Colonic mucosa (tissue), 4 donors: ENCODE data around the gene NFIA. TPM values are rescaled to one million over a fixed set of nuclear protein-coding genes. Genes with fewer than 3 reads are reported as not detected.

Experiments
- DNase-seq: peaks from one replicate; pipeline ENCODE4 v3.0.0-alpha.2; 2020
- H3K27ac ChIP-seq: fragments of 200-600 bp; one replicate; pipeline ENCODE4 v1.8.0; 2021
- H3K27me3 ChIP-seq: fragments of 200-600 bp; one replicate; pipeline ENCODE4 v1.8.0; 2021
- H3K36me3 ChIP-seq: fragments of 200-600 bp; one replicate; pipeline ENCODE4 v1.8.0; 2021
- H3K4me1 ChIP-seq: fragments of 200-600 bp; one replicate; pipeline ENCODE4 v1.8.0; 2021; ENCODE audit warnings: mild to moderate bottlenecking
- H3K4me3 ChIP-seq: fragments of 200-600 bp; one replicate; pipeline ENCODE4 v1.8.0; 2021
- H3K9ac ChIP-seq, 2 donors: one replicate each; pipeline ENCODE4 v1.7.0; 2013; ENCODE audit warnings: control low read depth in 2 of 2, low read depth in 2 of 2, low read length in 2 of 2
- H3K9me3 ChIP-seq: fragments of 200-600 bp; one replicate; pipeline ENCODE4 v1.8.0; 2021
- CTCF ChIP-seq: fragments of 200-600 bp; IDR thresholded peaks from one replicate; pipeline ENCODE4 v1.8.0; 2022; ENCODE audit warnings: antibody characterized with exemption, mild to moderate bottlenecking
- intact Hi-C: fragments of 100-400 bp; cut with DNase I; formaldehyde crosslinking; loops from one replicate; pipeline ENCODE4 v1.14.1; 2022
- total RNA-seq, 2 donors: library from RNA; stranded (reverse); fragmentation: NEBNext Ultra II Directional in 1 of 2; extraction: Animal tissue kit (Norgen Biotek cat#: 25700) in 1 of 2; gene quantifications; one replicate each; pipeline ENCODE4 v1.2.1, GENCODE V29; 2021
- donor health status: healthy.
- donor health status: DM: no; HTN: no; CAD: no.
- donor health status: DM: no; HTN: no; CAD: no.

The NFIA gene
- total RNA-seq, 2 donors from 2014 or later: 36.0 to 44.2 TPM

- H3K9me3 ChIP-seq: no peaks in the 10 kb centered on the region
- no peak for TF ChIP-seq CTCF
- no peak overlapping the region for H3K27ac ChIP-seq
- no peak overlapping the region for H3K9ac ChIP-seq
- no peak for DNase-seq
- peaks cover 10% of the 10 kb centered on the region for H3K4me1 ChIP-seq
- H3K4me3 ChIP-seq: no peak overlapping the region
- no peaks in the 10 kb centered on the region for H3K36me3 ChIP-seq
- H3K27me3 ChIP-seq: no peaks in the 10 kb centered on the region
- intact Hi-C loops: loop anchor here (5.0 to 10.0 kb wide), 2 partner anchors 400 to 532 kb away; no protein-coding TSS in a partner anchor
Observed at GRCh38 chr1:61052395-61053225, 29.8 kb upstream of the NFIA start.

GRCh38 chr1:61053226-61053711 is 29.1 kb upstream of the NFIA start:
- intact Hi-C loops: loop anchor here (5.0 to 10.0 kb wide), 2 partner anchors 399 to 532 kb away; no protein-coding TSS in a partner anchor
- H3K27ac ChIP-seq: peak overlapping the region; percentile 73
- H3K9me3 ChIP-seq: no peaks in the 10 kb centered on the region
- no peak for DNase-seq
- H3K4me1 ChIP-seq: peaks cover 10% of the 10 kb centered on the region
- peak overlapping the region in 1 of 2 donors; percentile 74 for H3K9ac ChIP-seq
- TF ChIP-seq CTCF: no peak
- H3K4me3 ChIP-seq: peak overlapping the region; percentile 33
- H3K36me3 ChIP-seq: no peaks in the 10 kb centered on the region
- H3K27me3 ChIP-seq: no peaks in the 10 kb centered on the region

- Histone ChIP-seq H3K27me3 (no peaks in the 10 kb centered on the region), H3K9me3 (no peaks in the 10 kb centered on the region), H3K27ac (peak overlapping the region; percentile 73), H3K4me1 (peaks cover 10% of the 10 kb centered on the region), H3K4me3 (peak overlapping the region; percentile 33), H3K9ac (peak overlapping the region; percentile 45 to 74), H3K36me3 (no peaks in the 10 kb centered on the region)
- DNase-seq: peak; percentile 61
- intact Hi-C loops: loop anchor here (5.0 to 10.0 kb wide), 2 partner anchors 398 to 531 kb away; no protein-coding TSS in a partner anchor
- no peak for TF ChIP-seq CTCF
Observed at GRCh38 chr1:61053712-61054600, 28.4 kb upstream of the NFIA start.

GRCh38 chr1:61054601-61054993 is 27.8 kb upstream of the NFIA start:
- Histone ChIP-seq H3K9me3 (no peaks in the 10 kb centered on the region), H3K36me3 (no peaks in the 10 kb centered on the region), H3K4me1 (peaks cover 10% of the 10 kb centered on the region), H3K4me3 (peak overlapping the region; percentile 33), H3K27ac (peak overlapping the region; percentile 73), H3K27me3 (no peaks in the 10 kb centered on the region), H3K9ac (peak overlapping the region in 1 of 2 donors; percentile 74)
- peak; percentile 74 for DNase-seq
- TF ChIP-seq CTCF: no peak
- intact Hi-C loops: loop anchor here (5.0 to 10.0 kb wide), 2 partner anchors 398 to 530 kb away; no protein-coding TSS in a partner anchor

GRCh38 chr1:61055110-61055614 is 27.2 kb upstream of the NFIA start:
- Histone ChIP-seq H3K36me3 (no peaks in the 10 kb centered on the region), H3K9me3 (no peaks in the 10 kb centered on the region), H3K27me3 (no peaks in the 10 kb centered on the region), H3K4me1 (peaks cover 10% of the 10 kb centered on the region), H3K27ac (peak overlapping the region; percentile 73), H3K4me3 (no peak overlapping the region), H3K9ac (peak overlapping the region in 1 of 2 donors; percentile 74)
- intact Hi-C loops: loop anchor here (10.0 kb wide), 1 partner anchor 530 kb away; no protein-coding TSS in a partner anchor
- DNase-seq: peak; percentile 54
- TF ChIP-seq CTCF: no peak
